ENCODE data around the gene GRID1.

The GRID1 gene

GRCh38 chr10:85659331-85659730, 707.3 kb downstream of the GRID1 start:
- H4K20me1 ChIP-seq (ENCODE audit: insufficient read depth, low read length), result no peaks in the 10 kb centered on the region
- H3K9ac ChIP-seq (ENCODE audit: low read length), result no peak overlapping the region
- H3K9me3 ChIP-seq (ENCODE audit: low read length), result no peaks in the 10 kb centered on the region
- no peaks in the 10 kb centered on the region for H3K9me2 ChIP-seq (ENCODE audit: low read depth, low read length)
- no peak for TF ChIP-seq EZH2 (IDR thresholded peaks at IDR 0.05; ENCODE audit: borderline replicate concordance, low read length)
- TF ChIP-seq, protein P1, sequence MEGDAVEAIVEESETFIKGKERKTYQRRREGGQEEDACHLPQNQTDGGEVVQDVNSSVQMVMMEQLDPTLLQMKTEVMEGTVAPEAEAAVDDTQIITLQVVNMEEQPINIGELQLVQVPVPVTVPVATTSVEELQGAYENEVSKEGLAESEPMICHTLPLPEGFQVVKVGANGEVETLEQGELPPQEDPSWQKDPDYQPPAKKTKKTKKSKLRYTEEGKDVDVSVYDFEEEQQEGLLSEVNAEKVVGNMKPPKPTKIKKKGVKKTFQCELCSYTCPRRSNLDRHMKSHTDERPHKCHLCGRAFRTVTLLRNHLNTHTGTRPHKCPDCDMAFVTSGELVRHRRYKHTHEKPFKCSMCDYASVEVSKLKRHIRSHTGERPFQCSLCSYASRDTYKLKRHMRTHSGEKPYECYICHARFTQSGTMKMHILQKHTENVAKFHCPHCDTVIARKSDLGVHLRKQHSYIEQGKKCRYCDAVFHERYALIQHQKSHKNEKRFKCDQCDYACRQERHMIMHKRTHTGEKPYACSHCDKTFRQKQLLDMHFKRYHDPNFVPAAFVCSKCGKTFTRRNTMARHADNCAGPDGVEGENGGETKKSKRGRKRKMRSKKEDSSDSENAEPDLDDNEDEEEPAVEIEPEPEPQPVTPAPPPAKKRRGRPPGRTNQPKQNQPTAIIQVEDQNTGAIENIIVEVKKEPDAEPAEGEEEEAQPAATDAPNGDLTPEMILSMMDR (IDR thresholded peaks at IDR 0.05; ENCODE audit: low read length), result no peak
- no peak overlapping the region for H2AFZ ChIP-seq (ENCODE audit: low read length)
- no peaks in the 10 kb centered on the region for H3K79me2 ChIP-seq (ENCODE audit: insufficient read depth, low read length)
- no peaks in the 10 kb centered on the region for H3K4me1 ChIP-seq (ENCODE audit: insufficient read depth, low read length, severe bottlenecking)
- no peaks in the 10 kb centered on the region for H3K36me3 ChIP-seq (ENCODE audit: insufficient read depth, low read length)
- H3K4me2 ChIP-seq (ENCODE audit: low read length), result no peak overlapping the region
- H3K4me3 ChIP-seq (ENCODE audit: low read depth, low read length, poor library complexity, severe bottlenecking), result no peak overlapping the region
- H3K27ac ChIP-seq (ENCODE audit: low read depth, low read length, poor library complexity, severe bottlenecking), result no peak overlapping the region
- H3F3A ChIP-seq (ENCODE audit: insufficient read depth, low read length), result no peaks in the 10 kb centered on the region
- no peaks in the 10 kb centered on the region for H3K27me3 ChIP-seq (ENCODE audit: insufficient read depth, low read length)

DNA sequence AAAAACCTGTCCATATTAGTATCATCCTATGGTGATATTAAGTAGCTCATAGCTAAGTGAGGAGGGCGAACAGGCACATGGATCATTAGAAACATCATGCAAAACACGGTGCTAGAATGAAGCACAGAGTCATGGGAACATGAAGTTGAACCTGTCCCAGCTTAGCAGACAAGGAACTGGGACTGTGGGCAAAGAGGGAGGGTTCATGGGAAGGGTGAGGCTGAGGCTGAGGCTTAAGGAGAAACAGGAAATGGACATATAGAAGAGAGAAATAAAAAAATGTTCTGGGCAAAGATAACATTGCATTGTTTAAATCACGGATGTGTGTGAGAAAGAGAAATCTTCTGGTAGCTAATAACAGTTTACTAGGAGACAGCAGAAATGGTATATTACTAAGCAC, 708.1 kb downstream of the GRID1 start:
- Histone ChIP-seq H3K79me2 (ENCODE audit: insufficient read depth, low read length) (no peaks in the 10 kb centered on the region), H4K20me1 (ENCODE audit: insufficient read depth, low read length) (no peaks in the 10 kb centered on the region), H2AFZ (ENCODE audit: low read length) (no peak overlapping the region), H3K9me3 (ENCODE audit: low read length) (no peaks in the 10 kb centered on the region), H3K4me2 (ENCODE audit: low read length) (no peak overlapping the region), H3K27me3 (ENCODE audit: insufficient read depth, low read length) (no peaks in the 10 kb centered on the region), H3K4me3 (ENCODE audit: low read depth, low read length, poor library complexity, severe bottlenecking) (no peak overlapping the region), H3K27ac (ENCODE audit: low read depth, low read length, poor library complexity, severe bottlenecking) (no peak overlapping the region), H3K36me3 (ENCODE audit: insufficient read depth, low read length) (no peaks in the 10 kb centered on the region), H3K9me2 (ENCODE audit: low read depth, low read length) (no peaks in the 10 kb centered on the region), H3K9ac (ENCODE audit: low read length) (no peak overlapping the region), H3K4me1 (ENCODE audit: insufficient read depth, low read length, severe bottlenecking) (no peaks in the 10 kb centered on the region), H3F3A (ENCODE audit: insufficient read depth, low read length) (no peaks in the 10 kb centered on the region)
- TF ChIP-seq, protein P1 (IDR thresholded peaks at IDR 0.05; ENCODE audit: low read length), result no peak
- TF ChIP-seq EZH2 (IDR thresholded peaks at IDR 0.05; ENCODE audit: borderline replicate concordance, low read length), result no peak

- Histone ChIP-seq H3K9me3 (ENCODE audit: low read length) (no peaks in the 10 kb centered on the region), H2AFZ (ENCODE audit: low read length) (no peak overlapping the region), H3K4me1 (ENCODE audit: insufficient read depth, low read length, severe bottlenecking) (no peaks in the 10 kb centered on the region), H4K20me1 (ENCODE audit: insufficient read depth, low read length) (no peaks in the 10 kb centered on the region), H3K4me2 (ENCODE audit: low read length) (no peak overlapping the region), H3K9me2 (ENCODE audit: low read depth, low read length) (no peaks in the 10 kb centered on the region), H3K79me2 (ENCODE audit: insufficient read depth, low read length) (no peaks in the 10 kb centered on the region), H3K4me3 (ENCODE audit: low read depth, low read length, poor library complexity, severe bottlenecking) (no peak overlapping the region), H3K27ac (ENCODE audit: low read depth, low read length, poor library complexity, severe bottlenecking) (no peak overlapping the region), H3K27me3 (ENCODE audit: insufficient read depth, low read length) (no peaks in the 10 kb centered on the region), H3K9ac (ENCODE audit: low read length) (no peak overlapping the region), H3K36me3 (ENCODE audit: insufficient read depth, low read length) (no peaks in the 10 kb centered on the region), H3F3A (ENCODE audit: insufficient read depth, low read length) (no peaks in the 10 kb centered on the region)
- no peak for TF ChIP-seq EZH2 (IDR thresholded peaks at IDR 0.05; ENCODE audit: borderline replicate concordance, low read length)
- TF ChIP-seq, protein P1 (IDR thresholded peaks at IDR 0.05; ENCODE audit: low read length), result no peak
These were observed 709.0 kb downstream of the GRID1 start for GRCh38 chr10:85657476-85658113.
